ENCODE results near the gene SLC22A5.

The SLC22A5 gene

DNA sequence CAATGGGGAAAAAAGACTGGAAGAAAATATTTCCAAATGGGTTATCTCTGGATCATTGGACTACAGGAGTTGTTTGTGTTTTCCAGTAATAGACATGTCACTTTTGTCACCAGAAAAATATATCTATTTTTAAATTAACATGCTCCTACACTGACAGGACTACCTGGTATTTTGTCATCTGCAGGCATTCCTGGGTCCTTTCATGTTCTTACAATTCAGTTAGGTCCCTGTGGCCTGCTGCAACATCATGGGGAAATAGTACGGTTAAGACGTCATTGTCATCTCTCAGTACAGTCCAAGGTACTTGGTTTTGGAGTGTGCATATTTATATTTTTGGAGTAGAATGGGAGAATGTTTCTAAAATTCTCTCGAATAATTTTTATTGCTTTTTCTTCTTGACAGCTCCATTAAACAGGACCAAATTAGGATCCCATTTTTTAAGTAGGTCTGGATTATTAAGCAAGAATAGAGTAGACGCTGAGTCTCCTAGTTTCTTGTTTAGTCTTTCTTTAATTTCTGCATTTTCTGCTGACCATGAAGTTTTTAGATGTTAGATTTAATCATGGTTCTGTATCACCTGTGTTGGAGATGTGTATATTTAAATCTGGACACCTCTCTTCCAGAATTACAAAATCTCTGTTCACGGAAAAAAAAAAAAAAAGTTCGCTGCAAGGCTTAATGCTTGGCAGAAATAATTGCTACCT, 46.9 kb downstream of the SLC22A5 start:
- no peak for DNase-seq

GRCh38 chr5:132417010-132417439, 47.5 kb downstream of the SLC22A5 start:
- DNase-seq = no peak

- no peak for DNase-seq
These were observed 48.0 kb downstream of the SLC22A5 start for GRCh38 chr5:132417461-132417860.

- DNase-seq = no peak
These were observed 48.5 kb downstream of the SLC22A5 start for GRCh38 chr5:132417889-132418485.

DNA sequence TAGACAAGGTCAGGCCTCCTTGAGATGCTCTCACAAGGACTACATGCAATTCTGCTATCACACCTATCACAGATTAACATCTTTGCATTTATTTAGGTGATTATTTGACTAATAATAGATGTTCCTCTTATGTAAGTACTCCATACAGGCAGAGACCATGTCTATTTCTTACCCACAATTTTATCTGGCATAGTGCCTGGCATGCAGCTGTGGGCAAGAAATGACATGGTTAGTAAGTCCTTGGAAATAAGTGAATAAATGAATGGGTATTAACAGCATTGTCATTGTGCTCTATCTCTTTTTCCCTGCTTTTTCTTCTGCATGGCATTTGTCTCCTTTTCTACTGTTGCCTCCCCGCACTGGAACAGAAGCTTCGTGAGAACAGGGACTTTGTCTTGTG, 49.4 kb downstream of the SLC22A5 start:
- no peak for DNase-seq

DNA sequence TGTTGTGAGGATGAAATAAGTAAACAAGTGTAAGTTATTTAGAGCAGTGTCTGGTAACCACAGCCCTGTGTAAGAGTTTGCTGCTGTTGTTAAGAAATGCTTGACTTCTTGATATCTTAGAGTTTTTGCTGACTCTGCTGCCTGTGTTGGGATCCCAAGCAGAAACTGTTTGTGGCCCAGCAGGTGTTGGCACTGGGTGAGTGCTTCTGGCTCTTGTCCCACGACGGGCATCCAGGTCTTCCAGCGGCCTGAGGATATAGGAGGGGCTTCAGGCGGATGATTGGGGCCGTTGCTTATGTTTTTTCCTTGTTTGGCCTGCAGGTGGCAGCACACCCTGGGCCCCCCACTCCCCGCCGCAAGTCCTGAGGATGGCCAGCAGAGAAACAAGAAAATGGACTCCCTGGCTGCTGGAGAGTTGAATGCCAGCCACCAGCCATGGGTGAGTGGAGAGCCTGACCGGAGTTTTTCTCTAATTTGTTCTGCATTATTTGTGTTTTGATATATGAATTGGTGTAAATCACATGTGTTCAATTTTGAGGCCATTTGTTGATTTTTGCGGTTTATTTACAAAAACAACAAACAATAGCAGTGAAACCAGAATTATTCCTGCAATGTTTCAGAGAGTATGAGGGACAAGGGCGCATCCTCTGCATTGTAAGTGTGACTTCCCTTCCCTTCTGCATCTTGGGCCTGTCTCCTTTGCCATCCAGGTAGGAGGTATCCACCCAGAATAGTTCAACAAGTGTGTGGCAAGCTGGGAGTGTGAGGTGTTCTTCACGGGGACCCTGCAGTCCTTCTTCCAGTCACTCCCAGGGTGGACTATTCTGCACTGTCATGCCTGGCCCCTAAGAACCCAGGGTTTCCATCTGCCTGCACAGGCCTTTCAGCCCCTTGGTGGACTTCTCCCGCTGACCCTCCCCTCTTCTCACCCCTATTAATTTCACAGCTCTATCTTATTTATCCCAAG, 50.3 kb downstream of the SLC22A5 start:
- DNase-seq = peak; percentile 16

DNA sequence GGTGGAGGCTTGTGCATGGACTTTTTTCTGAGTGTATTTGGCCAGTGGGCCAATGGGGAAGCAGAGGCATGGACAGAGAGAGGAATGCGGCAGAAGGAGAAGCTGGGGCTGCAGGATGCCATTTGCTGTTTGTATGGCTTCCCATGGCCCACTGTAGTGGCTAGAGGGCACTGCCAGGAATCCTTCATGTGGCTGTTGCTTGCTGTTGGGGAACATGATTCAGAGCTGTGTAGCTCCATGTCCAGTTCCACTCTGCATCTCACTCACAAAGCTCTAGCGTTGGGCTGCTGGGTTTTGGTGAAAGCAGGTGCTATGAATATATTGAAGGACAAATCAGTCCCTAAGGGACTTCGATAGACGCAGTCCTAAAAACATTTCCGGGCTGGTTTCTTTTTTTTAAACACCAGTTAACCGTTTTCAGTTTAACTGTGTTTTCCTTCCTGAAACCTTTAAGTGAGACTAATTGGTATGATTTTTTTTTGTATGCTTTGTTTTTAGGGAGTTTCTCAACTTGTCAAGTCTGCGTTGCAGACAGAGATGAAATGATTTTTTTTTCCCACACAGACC, 51.3 kb downstream of the SLC22A5 start:
- no peak for DNase-seq

DNA sequence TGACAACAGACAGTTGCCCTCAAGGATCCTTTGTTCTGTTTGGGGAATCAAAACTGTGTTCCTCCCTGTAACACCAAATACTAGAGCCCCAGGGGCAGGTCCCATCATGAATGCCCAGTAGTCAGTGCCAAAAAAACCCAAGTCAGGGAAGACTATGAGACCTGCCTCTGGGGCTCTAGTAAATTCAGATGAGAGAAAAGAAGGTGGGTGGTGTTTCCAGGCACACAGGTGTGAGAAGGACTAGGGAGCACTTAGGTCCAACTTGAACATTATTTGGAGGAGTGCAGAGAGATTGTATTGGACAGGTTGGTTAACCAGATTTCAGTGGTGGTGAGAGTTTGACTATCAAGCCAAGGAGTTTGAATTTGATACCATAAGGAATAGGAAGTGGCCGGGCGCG, 52.0 kb downstream of the SLC22A5 start:
- no peak for DNase-seq

- DNase-seq = no peak
These were observed 53.4 kb downstream of the SLC22A5 start for GRCh38 chr5:132422720-132423437.

GRCh38 chr5:132423438-132423898, 54.0 kb downstream of the SLC22A5 start:
- no peak for DNase-seq

- no peak for DNase-seq
These were observed 54.8 kb downstream of the SLC22A5 start for GRCh38 chr5:132424167-132424880.

DNA sequence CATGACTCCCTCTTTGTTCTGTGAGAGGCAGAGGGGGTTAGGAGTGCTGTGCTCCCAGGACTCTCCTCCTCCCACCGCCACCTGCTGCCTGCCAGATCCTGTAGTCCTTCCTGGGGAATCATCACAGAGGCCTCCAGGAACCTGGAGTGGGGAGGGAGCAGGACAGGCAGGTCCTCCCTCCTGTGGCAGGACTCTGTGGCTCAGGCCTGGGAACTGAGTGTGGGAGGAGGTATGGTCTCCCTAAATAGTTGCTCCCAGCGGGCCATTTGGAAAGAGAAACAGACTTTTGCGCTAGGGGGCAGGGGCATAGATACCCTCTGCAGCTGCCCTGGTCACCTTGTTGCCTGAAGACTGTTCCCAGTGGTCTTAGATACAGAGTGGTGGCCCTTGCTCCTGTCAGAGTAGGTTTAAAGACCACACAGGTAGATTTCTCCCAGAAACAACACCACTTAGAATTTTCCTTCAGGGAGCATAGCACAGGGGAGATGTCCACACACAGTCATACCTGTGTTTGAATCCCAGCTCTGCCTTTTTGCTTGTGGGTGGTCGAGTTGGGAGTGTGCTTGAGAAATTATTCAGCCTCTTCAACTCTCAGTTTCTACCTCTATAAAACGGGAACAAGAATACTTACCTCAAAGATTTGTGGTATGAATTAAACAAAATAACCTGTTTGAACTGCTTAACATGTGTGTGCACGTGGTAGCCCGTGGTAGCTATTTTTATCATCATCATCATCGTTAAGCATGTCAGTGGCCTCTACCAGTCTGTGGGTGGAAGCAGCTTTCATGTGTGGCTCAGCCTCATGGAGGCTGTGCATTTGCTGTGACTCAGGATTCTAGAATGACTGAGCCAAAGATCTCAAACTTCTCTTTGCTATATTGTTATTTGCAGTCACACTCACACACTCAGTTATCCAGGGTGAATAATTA, 55.8 kb downstream of the SLC22A5 start:
- no peak for DNase-seq

DNA sequence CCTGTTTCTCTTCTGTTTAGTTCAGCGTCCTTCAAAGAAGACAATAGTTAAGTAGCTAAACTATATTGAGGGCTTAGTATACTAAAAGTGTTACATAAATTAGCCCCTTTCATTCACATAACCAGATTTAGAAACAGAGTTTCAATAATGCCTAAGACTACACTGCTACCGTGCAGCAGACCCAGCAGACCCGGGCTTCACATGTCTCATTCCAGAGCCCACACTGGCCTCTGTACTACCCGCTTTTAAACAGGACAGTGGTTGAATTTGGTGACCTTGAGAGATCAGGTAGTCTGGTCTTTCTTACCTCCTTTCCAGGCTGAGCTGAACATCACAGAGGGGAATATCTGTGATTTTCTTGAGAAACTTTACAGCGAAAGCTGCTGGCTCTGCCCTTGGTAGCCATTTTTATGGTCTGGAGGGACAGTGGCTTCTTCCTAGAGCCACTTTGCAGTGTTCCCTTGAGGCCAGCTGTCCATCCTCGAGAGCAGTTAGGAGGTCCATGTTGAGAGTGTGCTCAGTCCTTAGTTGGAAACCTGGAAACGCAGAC, 56.5 kb downstream of the SLC22A5 start:
- DNase-seq = no peak

DNA sequence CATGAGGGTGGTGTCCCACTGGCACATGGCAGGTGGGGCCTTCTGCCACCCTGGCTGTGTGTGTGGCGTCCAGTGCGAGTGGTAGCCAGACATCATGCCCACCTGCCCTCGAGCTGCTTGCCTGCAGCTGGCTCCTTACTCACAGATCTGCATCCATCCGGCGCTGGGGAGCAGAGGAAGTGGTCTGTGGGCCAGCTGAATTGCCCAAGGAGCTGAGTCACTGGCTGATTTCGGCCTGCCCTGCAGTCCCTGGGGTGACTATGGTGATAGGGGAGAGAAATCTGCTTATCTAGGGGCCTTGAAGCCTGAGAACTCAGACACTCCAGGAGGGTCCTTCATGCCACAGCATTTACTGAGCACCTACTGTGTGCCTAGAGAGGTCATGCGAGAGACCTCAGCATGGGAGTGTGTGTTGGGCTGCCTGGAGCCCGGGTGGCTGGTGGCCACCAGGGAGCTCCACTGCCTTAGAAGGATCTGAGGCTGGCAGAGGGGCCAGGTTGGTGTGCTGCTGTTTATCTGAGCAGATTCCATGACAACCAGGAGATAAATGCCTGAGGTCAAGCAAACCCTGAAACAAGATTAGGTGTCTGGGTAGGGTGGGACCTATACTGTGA, 57.1 kb downstream of the SLC22A5 start:
- DNase-seq = no peak

DNA sequence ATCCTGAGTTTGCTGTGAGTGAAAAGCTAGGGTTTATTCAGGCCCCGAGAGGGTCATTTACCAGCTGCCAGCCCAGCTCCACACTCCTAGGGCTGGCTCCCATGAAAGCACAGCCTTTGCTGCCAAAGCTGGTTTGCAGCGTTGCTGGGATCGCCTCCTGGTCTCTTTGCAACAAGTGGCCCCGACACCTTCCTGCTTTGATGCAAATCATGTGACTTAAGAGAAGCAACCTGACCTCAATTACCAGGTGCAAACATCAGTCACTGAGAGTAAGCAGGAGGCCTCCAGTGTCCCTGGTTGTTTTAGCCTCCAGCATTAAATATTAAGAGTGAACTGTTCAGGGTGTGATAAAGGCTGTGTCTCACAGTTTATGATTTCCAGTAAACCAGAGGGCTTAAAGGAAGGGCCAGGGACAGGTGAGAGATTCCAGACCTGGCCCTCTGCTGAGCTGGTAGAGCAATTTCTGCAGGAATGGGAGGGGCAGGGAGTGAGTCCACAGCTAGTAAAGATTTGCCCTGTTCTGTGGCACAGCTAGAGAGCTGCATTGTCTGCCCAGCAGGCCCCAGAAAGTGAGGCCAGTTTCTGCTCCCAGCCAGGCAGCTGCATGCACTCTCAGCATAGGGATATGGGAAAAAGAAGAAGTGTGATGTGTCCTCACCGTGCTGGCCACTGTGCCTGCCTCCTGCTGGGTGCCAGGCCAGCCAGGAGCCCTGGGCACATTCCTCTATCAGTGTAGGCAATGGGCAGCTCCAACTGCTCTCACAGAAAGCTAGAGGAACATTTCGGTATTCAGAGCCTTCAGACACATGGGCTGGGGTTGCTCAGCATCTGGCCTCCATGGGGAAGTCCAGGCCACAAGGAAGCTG, 58.0 kb downstream of the SLC22A5 start:
- DNase-seq = peak; percentile 59

- DNase-seq = peak; percentile 36
These were observed 58.6 kb downstream of the SLC22A5 start for GRCh38 chr5:132428147-132428482.

DNA sequence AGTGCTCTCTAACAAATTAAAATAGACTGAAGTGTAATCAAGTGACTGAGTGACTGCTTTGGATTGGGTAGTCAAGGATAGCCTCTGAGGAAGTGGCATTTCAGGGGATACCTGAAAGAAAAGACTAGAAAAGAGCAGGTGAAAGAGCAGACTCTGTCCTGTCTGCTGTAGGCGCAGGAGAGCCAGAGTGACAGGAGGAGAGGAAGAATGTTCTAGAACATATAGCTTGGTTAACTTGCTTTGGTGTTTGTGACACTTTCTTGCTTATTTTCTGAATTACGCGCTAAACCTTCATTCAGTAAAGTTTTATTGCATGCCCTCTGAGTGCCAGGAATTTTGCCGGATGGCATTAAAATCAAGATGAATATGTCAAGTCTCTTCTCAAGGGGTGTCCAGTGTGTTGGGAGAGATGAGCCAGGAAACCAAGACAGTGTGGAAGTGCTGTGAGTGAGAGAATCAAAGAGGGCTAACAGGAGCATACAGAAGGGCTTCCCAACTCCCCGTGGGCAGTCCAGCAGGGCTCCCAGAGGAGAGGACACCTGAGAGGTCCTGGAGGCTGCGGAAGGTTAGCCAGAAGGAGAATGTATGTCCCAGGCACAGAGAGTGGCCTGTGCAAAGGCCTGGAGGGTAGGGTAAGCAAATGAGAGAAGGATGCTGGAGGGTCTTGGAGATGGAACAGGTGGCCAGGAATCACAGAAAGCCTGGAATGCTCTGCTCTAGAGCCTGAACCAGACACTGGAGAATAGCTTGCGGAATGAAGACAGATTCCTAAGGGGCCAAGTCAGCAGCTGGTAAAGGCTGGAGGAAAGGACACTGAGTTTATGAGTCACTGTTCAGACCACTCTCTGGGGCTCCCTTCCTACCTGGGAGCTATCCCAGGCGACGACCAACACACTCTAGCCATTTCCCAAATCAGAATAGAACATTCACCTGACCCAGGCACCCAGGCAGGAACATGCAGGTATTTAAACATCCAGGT, 59.3 kb downstream of the SLC22A5 start:
- DNase-seq = no peak
